Liver (tissue), 9 donors: ENCODE data around the gene PSPC1. TPM values are rescaled to one million over a fixed set of nuclear protein-coding genes. Genes with fewer than 3 reads are reported as not detected.

ENCODE experiments used
- DNase-seq: peaks from one replicate; pipeline ENCODE4 v3.0.0-alpha.2; 2017; ENCODE audit warnings: low spot score
- H3K27ac ChIP-seq, 2 donors: one replicate each; pipeline ENCODE4 v1.7.0; 2013; ENCODE audit warnings: inconsistent platforms in 2 of 2, low read length in 2 of 2, control low read depth in 1 of 2, low read depth in 1 of 2, mild to moderate bottlenecking in 1 of 2
- H3K27me3 ChIP-seq, 4 donors: one replicate each; pipeline versions ENCODE4 v1.6.1 to v1.7.0; 2013; ENCODE audit warnings: low read length in 3 of 4, inconsistent platforms in 1 of 4, mild to moderate bottlenecking in 1 of 4, moderate library complexity in 1 of 4; ENCODE audit not compliant: control insufficient read depth in 4 of 4, insufficient read depth in 4 of 4
- H3K36me3 ChIP-seq, 4 donors: one replicate each; pipeline versions ENCODE4 v1.6.1 to v1.7.0; 2013; ENCODE audit warnings: low read length in 3 of 4, mild to moderate bottlenecking in 3 of 4, low read depth in 1 of 4, moderate library complexity in 1 of 4; ENCODE audit not compliant: control insufficient read depth in 4 of 4, insufficient read depth in 3 of 4
- H3K4me1 ChIP-seq, 4 donors: one replicate each; pipeline versions ENCODE4 v1.6.1 to v1.7.0; 2013; ENCODE audit warnings: low read length in 3 of 4, mild to moderate bottlenecking in 3 of 4, moderate library complexity in 1 of 4; ENCODE audit not compliant: control insufficient read depth in 4 of 4, insufficient read depth in 4 of 4
- H3K4me3 ChIP-seq, 3 donors: one replicate each; pipeline versions ENCODE4 v1.6.1 to v1.7.0; 2013; ENCODE audit warnings: low read length in 3 of 3, control low read depth in 1 of 3, low read depth in 1 of 3, mild to moderate bottlenecking in 1 of 3
- H3K9ac ChIP-seq, 2 donors: one replicate each; pipeline ENCODE4 v1.7.0; 2013; ENCODE audit warnings: low read length in 2 of 2, mild to moderate bottlenecking in 2 of 2, moderate library complexity in 2 of 2, control low read depth in 1 of 2, low read depth in 1 of 2
- H3K9me3 ChIP-seq, 4 donors: one replicate each; pipeline versions ENCODE4 v1.6.1 to v1.7.0; 2013; ENCODE audit warnings: low read length in 3 of 4; ENCODE audit not compliant: control insufficient read depth in 4 of 4
- ATF3 ChIP-seq: IDR thresholded peaks from 2 replicates; pipeline ENCODE4 v1.6.1; 2016; ENCODE audit warnings: antibody characterized with exemption
- EGR1 ChIP-seq, 2 donors: IDR thresholded peaks; 2 replicates each; pipeline ENCODE4 v1.6.1; 2016 to 2018; ENCODE audit warnings: antibody characterized with exemption in 2 of 2, low read depth in 2 of 2
- FOXA1 ChIP-seq: IDR thresholded peaks from 2 replicates; pipeline ENCODE4 v1.6.1; 2016; ENCODE audit warnings: antibody characterized with exemption
- FOXA2 ChIP-seq: IDR thresholded peaks from 2 replicates; pipeline ENCODE4 v1.6.1; 2016; ENCODE audit warnings: antibody characterized with exemption
- GABPA ChIP-seq, 2 donors: IDR thresholded peaks in 1 of 2; conservative IDR thresholded peaks in 1 of 2; 2 replicates each; pipeline ENCODE4 v1.6.1; 2016; ENCODE audit warnings: antibody characterized with exemption in 2 of 2, mild to moderate bottlenecking in 1 of 2, moderate library complexity in 1 of 2
- HNF4A ChIP-seq, 2 donors: conservative IDR thresholded peaks; 2 replicates each; pipeline ENCODE4 v1.6.1; 2016; ENCODE audit warnings: antibody characterized with exemption in 2 of 2, mild to moderate bottlenecking in 2 of 2
- HNF4G ChIP-seq: IDR thresholded peaks from 2 replicates; pipeline ENCODE4 v1.6.1; 2016; ENCODE audit warnings: antibody characterized with exemption
- JUND ChIP-seq, 2 donors: IDR thresholded peaks; 2 replicates each; pipeline ENCODE4 v1.6.1; 2016; ENCODE audit warnings: antibody characterized with exemption in 2 of 2
- NR2F2 ChIP-seq: IDR thresholded peaks from 2 replicates; pipeline ENCODE4 v1.6.1; 2016; ENCODE audit warnings: antibody characterized with exemption
- RAD21 ChIP-seq, 2 donors: IDR thresholded peaks; 2 replicates each; pipeline ENCODE4 v1.6.1; 2016; ENCODE audit warnings: antibody characterized with exemption in 2 of 2, mild to moderate bottlenecking in 2 of 2
- SP1 ChIP-seq: IDR thresholded peaks from 2 replicates; pipeline ENCODE4 v1.6.1; 2018; ENCODE audit warnings: antibody characterized with exemption, mild to moderate bottlenecking
- TAF1 ChIP-seq: conservative IDR thresholded peaks from 2 replicates; pipeline ENCODE4 v1.6.1; 2016; ENCODE audit warnings: antibody characterized with exemption, mild to moderate bottlenecking
- YY1 ChIP-seq: IDR thresholded peaks from 2 replicates; pipeline ENCODE4 v1.6.1; 2016; ENCODE audit warnings: antibody characterized with exemption, mild to moderate bottlenecking
- WGBS: extraction: QIAGEN DNeasy Blood & Tissue Kit; methylation state at CpG from one replicate; pipeline ENCODE4 v1.1.7; 2013; 5-methylcytosine and 5-hydroxymethylcytosine counted together
- polyA plus RNA-seq, 2 donors: library from polyadenylated mRNA; stranded (reverse) in 1 of 2; unstranded in 1 of 2; fragments of 200-250 nt in 1 of 2; fragments of >200 nt in 1 of 2; fragmentation: Nextera tagmentation in 1 of 2; extraction: Ambion mirVana in 1 of 2; gene quantifications; one replicate each; pipeline versions ENCODE4 v1.2.1 to v1.2.3, GENCODE V29; 2013 to 2015
- total RNA-seq, 2 donors: library from RNA; depleted of rRNA; stranded (reverse); fragments of >200 nt; gene quantifications; one replicate each; pipeline ENCODE4 v1.2.3, GENCODE V29; 2014
- TF ChIP-seq, protein P1 (sequence below): IDR thresholded peaks from 2 replicates; pipeline ENCODE4 v1.6.1; 2016; ENCODE audit warnings: antibody characterized with exemption
- TF ChIP-seq, protein P2 (sequence below): IDR thresholded peaks from 2 replicates; pipeline ENCODE4 v1.6.1; 2016; ENCODE audit warnings: antibody characterized with exemption
- TF ChIP-seq, protein P3 (sequence below): fragments of 150-350 bp; IDR thresholded peaks from 2 replicates; pipeline ENCODE4 v1.5.1; 2017; ENCODE audit warnings: improper control_type of control experiment, low read depth, low read length; ENCODE audit not compliant: missing input control
- donor health status: healthy.
- donor health status: healthy.
- donor health status: healthy.
- donor health status: healthy.
- donor health status: healthy.

PSPC1 gene
- total and polyA plus RNA-seq, 4 donors = 7.8 to 38.2 (median 20.1) TPM

DNA sequence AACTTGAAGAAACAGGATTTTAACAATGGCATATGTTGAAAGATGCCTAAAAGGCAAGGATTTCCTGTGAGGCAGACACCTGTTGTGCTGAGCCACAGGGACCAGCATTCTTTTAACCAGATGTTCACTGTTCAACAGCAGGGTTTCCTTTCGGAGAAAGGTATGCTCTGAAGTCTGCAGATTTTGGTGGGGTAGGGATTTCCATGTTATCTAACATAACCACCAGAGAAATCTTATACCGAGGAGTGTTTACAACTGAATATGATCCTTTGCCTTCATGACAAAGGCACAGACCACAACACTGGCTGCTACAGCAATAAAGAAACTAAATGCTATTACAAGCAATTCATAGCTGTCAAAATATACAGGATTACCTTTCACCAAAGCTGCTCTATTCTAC lies 101.2 kb downstream of the PSPC1 start:
- no peak for TF ChIP-seq GABPA (IDR thresholded peaks at IDR 0.05 in 1 of 2, conservative IDR thresholded peaks at IDR 0.05 in 1 of 2)
- peaks cover 0 to 7% (median under 1%) of the 10 kb centered on the region in 4 donors for H3K36me3 ChIP-seq
- H3K9me3 ChIP-seq = no peaks in the 10 kb centered on the region
- H3K4me1 ChIP-seq = peaks cover 2 to 14% (median 8%) of the 10 kb centered on the region in 4 donors
- H3K27me3 ChIP-seq = no peaks in the 10 kb centered on the region
- no peak overlapping the region for H3K9ac ChIP-seq
- no peak overlapping the region for H3K27ac ChIP-seq
- DNase-seq = no peak
- no peak overlapping the region for H3K4me3 ChIP-seq
- WGBS = 90% methylated on average over 2 of the region's 2 CpGs

DNA sequence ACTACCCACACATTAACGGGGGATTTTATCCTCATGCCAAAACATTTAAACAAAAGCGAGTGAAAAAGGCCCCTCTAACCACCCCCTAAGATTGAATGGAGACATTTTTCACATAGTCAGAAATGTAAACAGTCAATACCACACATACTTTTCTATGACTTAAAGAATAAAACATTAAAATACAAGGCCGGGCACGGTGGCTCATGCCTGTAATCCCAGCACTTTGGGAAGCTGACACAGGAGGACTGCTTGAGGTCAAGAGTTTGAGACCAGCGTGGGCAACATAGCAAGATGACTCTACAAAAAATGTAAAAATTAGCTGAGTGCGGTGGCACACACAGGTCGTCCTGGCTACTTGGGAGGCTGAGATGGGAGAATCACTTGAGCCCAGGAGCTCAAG lies 102.0 kb downstream of the PSPC1 start:
- Histone ChIP-seq H3K4me1 (peaks cover 2 to 13% (median 8%) of the 10 kb centered on the region in 4 donors), H3K9ac (no peak overlapping the region), H3K27ac (no peak overlapping the region), H3K36me3 (peaks cover 0 to 11% (median under 1%) of the 10 kb centered on the region in 4 donors), H3K9me3 (no peaks in the 10 kb centered on the region), H3K4me3 (no peak overlapping the region), H3K27me3 (no peaks in the 10 kb centered on the region)
- WGBS = 95% methylated on average over 7 of the region's 7 CpGs
- TF ChIP-seq, protein P1, sequence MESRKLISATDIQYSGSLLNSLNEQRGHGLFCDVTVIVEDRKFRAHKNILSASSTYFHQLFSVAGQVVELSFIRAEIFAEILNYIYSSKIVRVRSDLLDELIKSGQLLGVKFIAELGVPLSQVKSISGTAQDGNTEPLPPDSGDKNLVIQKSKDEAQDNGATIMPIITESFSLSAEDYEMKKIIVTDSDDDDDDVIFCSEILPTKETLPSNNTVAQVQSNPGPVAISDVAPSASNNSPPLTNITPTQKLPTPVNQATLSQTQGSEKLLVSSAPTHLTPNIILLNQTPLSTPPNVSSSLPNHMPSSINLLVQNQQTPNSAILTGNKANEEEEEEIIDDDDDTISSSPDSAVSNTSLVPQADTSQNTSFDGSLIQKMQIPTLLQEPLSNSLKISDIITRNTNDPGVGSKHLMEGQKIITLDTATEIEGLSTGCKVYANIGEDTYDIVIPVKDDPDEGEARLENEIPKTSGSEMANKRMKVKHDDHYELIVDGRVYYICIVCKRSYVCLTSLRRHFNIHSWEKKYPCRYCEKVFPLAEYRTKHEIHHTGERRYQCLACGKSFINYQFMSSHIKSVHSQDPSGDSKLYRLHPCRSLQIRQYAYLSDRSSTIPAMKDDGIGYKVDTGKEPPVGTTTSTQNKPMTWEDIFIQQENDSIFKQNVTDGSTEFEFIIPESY = no peak
- TF ChIP-seq SP1 (no peak), FOXA2 (no peak), ATF3 (no peak), YY1 (no peak), HNF4G (no peak), FOXA1 (no peak), RAD21 (IDR thresholded peaks at IDR 0.05) (no peak), EGR1 (IDR thresholded peaks at IDR 0.05; ENCODE audit: low read depth in 2 of 2) (no peak), JUND (IDR thresholded peaks at IDR 0.05) (no peak), NR2F2 (no peak)
- TF ChIP-seq, protein P2, sequence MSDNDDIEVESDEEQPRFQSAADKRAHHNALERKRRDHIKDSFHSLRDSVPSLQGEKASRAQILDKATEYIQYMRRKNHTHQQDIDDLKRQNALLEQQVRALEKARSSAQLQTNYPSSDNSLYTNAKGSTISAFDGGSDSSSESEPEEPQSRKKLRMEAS = no peak
- DNase-seq = no peak

GRCh38 chr13:19676168-19676567 lies 106.6 kb downstream of the PSPC1 start:
- Histone ChIP-seq H3K36me3 (peaks cover 12 to 44% (median 25%) of the 10 kb centered on the region in 4 donors), H3K9me3 (no peaks in the 10 kb centered on the region), H3K9ac (no peak overlapping the region), H3K27me3 (no peaks in the 10 kb centered on the region), H3K27ac (no peak overlapping the region), H3K4me1 (no peaks in the 10 kb centered on the region), H3K4me3 (no peak overlapping the region)
- TF ChIP-seq SP1 (no peak), ATF3 (no peak), NR2F2 (no peak), HNF4A (conservative IDR thresholded peaks at IDR 0.05) (no peak), TAF1 (no peak), JUND (IDR thresholded peaks at IDR 0.05) (no peak), RAD21 (IDR thresholded peaks at IDR 0.05) (no peak), HNF4G (no peak), FOXA2 (no peak)
- TF ChIP-seq, protein P1 = no peak
- TF ChIP-seq, protein P3, sequence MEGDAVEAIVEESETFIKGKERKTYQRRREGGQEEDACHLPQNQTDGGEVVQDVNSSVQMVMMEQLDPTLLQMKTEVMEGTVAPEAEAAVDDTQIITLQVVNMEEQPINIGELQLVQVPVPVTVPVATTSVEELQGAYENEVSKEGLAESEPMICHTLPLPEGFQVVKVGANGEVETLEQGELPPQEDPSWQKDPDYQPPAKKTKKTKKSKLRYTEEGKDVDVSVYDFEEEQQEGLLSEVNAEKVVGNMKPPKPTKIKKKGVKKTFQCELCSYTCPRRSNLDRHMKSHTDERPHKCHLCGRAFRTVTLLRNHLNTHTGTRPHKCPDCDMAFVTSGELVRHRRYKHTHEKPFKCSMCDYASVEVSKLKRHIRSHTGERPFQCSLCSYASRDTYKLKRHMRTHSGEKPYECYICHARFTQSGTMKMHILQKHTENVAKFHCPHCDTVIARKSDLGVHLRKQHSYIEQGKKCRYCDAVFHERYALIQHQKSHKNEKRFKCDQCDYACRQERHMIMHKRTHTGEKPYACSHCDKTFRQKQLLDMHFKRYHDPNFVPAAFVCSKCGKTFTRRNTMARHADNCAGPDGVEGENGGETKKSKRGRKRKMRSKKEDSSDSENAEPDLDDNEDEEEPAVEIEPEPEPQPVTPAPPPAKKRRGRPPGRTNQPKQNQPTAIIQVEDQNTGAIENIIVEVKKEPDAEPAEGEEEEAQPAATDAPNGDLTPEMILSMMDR = no peak
- no peak for DNase-seq
- 97% methylated on average over 3 of the region's 3 CpGs for WGBS
